K562 (cell line): ENCODE data around the gene GADD45GIP1.

Experiments
- ATF4 ChIP-seq: fragments of 450-650 bp; formaldehyde crosslinking; IDR thresholded peaks from 2 replicates; pipeline ENCODE4 v1.4.0; 2022; ENCODE audit warnings: mild to moderate bottlenecking, moderate library complexity
- MXI1 ChIP-seq: IDR thresholded peaks from 2 replicates; pipeline ENCODE4 v1.6.1; 2011; ENCODE audit warnings: low read depth, mild to moderate bottlenecking, improper control_type of control experiment, low read length
- PCBP2 ChIP-seq: fragments of 200-400 bp; formaldehyde crosslinking; IDR thresholded peaks from 2 replicates; pipeline ENCODE4 v1.6.1; 2018; ENCODE audit warnings: low read length, low read depth, mild to moderate bottlenecking, moderate library complexity; ENCODE audit not compliant: poor library complexity, severe bottlenecking

GRCh38 chr19:12949363-12950283, 7.4 kb downstream of the GADD45GIP1 start:
- TF ChIP-seq PCBP2: no peak
- no peak for TF ChIP-seq MXI1
- no peak for TF ChIP-seq ATF4 (CRISPR knock-in tag)
